ENCODE measurements around the gene WDR77. TPM values are rescaled to one million over a fixed set of nuclear protein-coding genes. Genes with fewer than 3 reads are reported as not detected.

The WDR77 gene
- total and polyA plus RNA-seq, 5 donors from 2014 or later = 15.7 to 36.9 (median 34.3) TPM

DNA sequence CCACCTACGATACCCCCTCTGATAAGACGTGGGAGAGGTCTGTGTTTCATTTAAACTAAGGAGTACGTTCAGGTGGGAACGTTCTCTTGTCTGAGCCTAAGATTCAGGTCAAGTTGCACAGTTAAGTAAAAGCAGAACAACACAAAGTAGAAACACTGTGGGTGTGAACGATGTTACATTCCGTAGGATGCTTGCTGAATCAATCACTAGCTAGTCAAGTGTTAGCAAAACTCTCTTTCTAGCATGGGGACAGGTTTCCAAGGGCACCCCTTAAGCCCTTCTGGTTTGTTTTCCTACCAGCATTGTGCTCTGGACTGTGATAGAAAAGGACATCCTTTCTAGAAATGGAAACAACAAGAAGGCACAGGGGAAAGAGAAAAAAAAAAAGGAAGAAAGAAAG, 38.1 kb upstream of the WDR77 start:
- no peak for DNase-seq
- H3K36me3 ChIP-seq (ENCODE audit: control insufficient read depth, insufficient read depth, low read length) = no peaks in the 10 kb centered on the region
- H3K4me3 ChIP-seq (ENCODE audit: low read depth, low read length) = no peak overlapping the region
- Mint-ChIP-seq H3K27me3 (peaks cover 4% of the 10 kb centered on the region), H3K36me3 (no peaks in the 10 kb centered on the region), H3K27ac (no peak overlapping the region), H3K4me1 (peaks cover 0 to 12% (median 2%) of the 10 kb centered on the region in 4 donors), H3K4me3 (no peak overlapping the region), H3K9me3 (no peaks in the 10 kb centered on the region)
- H3K27me3 ChIP-seq (ENCODE audit: control insufficient read depth, insufficient read depth, low read length) = no peaks in the 10 kb centered on the region
- H3K4me1 ChIP-seq (ENCODE audit: control insufficient read depth, insufficient read depth, low read length, poor library complexity, severe bottlenecking) = no peaks in the 10 kb centered on the region
- no peaks in the 10 kb centered on the region for H3K9me3 ChIP-seq (ENCODE audit: control insufficient read depth in 2 of 2, low read length in 2 of 2)
- no peak overlapping the region for H3K27ac ChIP-seq (ENCODE audit: insufficient read depth, low read length, poor library complexity, severe bottlenecking)
- ATAC-seq (ENCODE audit: low read depth in 2 of 2) = no peak

- Mint-ChIP-seq H3K4me1 (peaks cover 0 to 17% (median 3%) of the 10 kb centered on the region in 4 donors), H3K9me3 (no peaks in the 10 kb centered on the region), H3K27me3 (peaks cover 4% of the 10 kb centered on the region), H3K27ac (no peak overlapping the region), H3K4me3 (no peak overlapping the region), H3K36me3 (no peaks in the 10 kb centered on the region)
- Histone ChIP-seq H3K27me3 (ENCODE audit: control insufficient read depth, insufficient read depth, low read length) (no peaks in the 10 kb centered on the region), H3K36me3 (ENCODE audit: control insufficient read depth, insufficient read depth, low read length) (no peaks in the 10 kb centered on the region), H3K4me3 (ENCODE audit: low read depth, low read length) (no peak overlapping the region), H3K27ac (ENCODE audit: insufficient read depth, low read length, poor library complexity, severe bottlenecking) (no peak overlapping the region), H3K9me3 (ENCODE audit: control insufficient read depth in 2 of 2, low read length in 2 of 2) (no peaks in the 10 kb centered on the region), H3K4me1 (ENCODE audit: control insufficient read depth, insufficient read depth, low read length, poor library complexity, severe bottlenecking) (no peaks in the 10 kb centered on the region)
- ATAC-seq (ENCODE audit: low read depth in 2 of 2) (no peak), DNase-seq (no peak)
Measured at GRCh38 chr1:111486431-111486830, 37.4 kb upstream of the WDR77 start.

GRCh38 chr1:111484391-111485026, 35.5 kb upstream of the WDR77 start:
- H3K4me1 ChIP-seq (ENCODE audit: control insufficient read depth, insufficient read depth, low read length, poor library complexity, severe bottlenecking) = no peaks in the 10 kb centered on the region
- H3K9me3 ChIP-seq (ENCODE audit: control insufficient read depth in 2 of 2, low read length in 2 of 2) = no peaks in the 10 kb centered on the region
- H3K27ac ChIP-seq (ENCODE audit: insufficient read depth, low read length, poor library complexity, severe bottlenecking) = no peak overlapping the region
- no peak overlapping the region for H3K4me3 Mint-ChIP-seq
- H3K4me1 Mint-ChIP-seq = peaks cover 0 to 22% (median 4%) of the 10 kb centered on the region in 4 donors
- no peaks in the 10 kb centered on the region for H3K9me3 Mint-ChIP-seq
- no peak for ATAC-seq (ENCODE audit: low read depth in 2 of 2)
- no peaks in the 10 kb centered on the region for H3K36me3 Mint-ChIP-seq
- no peaks in the 10 kb centered on the region for H3K27me3 Mint-ChIP-seq
- peak overlapping the region in 2 of 3 donors; percentile 38 to 55 for H3K27ac Mint-ChIP-seq
- no peak overlapping the region for H3K4me3 ChIP-seq (ENCODE audit: low read depth, low read length)
- no peaks in the 10 kb centered on the region for H3K27me3 ChIP-seq (ENCODE audit: control insufficient read depth, insufficient read depth, low read length)
- H3K36me3 ChIP-seq (ENCODE audit: control insufficient read depth, insufficient read depth, low read length) = no peaks in the 10 kb centered on the region
- DNase-seq = no peak

DNA sequence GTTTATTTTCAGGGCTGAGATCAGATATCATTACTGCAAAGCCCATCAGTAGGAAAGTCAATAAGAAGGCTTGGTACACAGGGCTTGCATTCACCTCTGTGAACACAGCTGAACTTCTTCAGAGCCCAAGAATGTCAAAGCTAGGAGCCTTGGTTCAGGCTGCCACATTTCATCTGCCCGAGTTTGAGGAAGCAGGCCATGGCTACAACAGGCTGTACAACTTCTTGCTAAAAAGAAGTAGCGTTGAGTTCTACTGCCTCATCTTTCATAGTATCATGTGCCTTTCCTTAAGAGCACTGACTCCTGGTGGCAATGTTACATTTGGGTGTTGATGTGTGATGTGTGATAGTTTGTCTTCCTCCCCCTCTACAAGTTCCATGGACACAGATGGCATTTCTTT, 34.8 kb upstream of the WDR77 start:
- H3K36me3 Mint-ChIP-seq = no peaks in the 10 kb centered on the region
- H3K4me3 Mint-ChIP-seq = no peak overlapping the region

DNA sequence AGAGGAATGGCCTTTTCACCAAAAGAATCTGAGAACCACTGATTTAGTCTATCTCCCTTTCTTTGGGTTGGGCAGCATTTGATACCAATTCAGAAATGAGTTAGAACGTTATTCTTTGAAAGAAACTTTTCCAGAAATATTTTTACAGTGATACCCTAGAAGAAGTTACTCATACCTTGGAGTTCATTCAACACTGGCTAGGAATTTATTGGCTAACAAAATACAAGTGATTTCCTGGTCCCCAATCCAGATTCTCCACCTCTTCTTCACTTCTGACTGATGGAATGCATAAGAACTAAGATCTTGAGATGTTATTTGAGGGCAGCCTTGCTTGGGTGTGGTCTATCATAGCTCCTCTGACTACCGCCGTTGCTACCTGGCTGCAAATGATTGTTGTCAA, 34.1 kb upstream of the WDR77 start:
- no peak overlapping the region for H3K27ac ChIP-seq (ENCODE audit: insufficient read depth, low read length, poor library complexity, severe bottlenecking)
- H3K27ac Mint-ChIP-seq = peak overlapping the region in 1 of 3 donors; percentile 47

More for the DNA sequence above, 34.8 kb upstream of the WDR77 start:
- Histone ChIP-seq H3K27ac (ENCODE audit: insufficient read depth, low read length, poor library complexity, severe bottlenecking) (no peak overlapping the region), H3K27me3 (ENCODE audit: control insufficient read depth, insufficient read depth, low read length) (no peaks in the 10 kb centered on the region), H3K4me1 (ENCODE audit: control insufficient read depth, insufficient read depth, low read length, poor library complexity, severe bottlenecking) (no peaks in the 10 kb centered on the region), H3K9me3 (ENCODE audit: control insufficient read depth in 2 of 2, low read length in 2 of 2) (no peaks in the 10 kb centered on the region), H3K36me3 (ENCODE audit: control insufficient read depth, insufficient read depth, low read length) (no peaks in the 10 kb centered on the region), H3K4me3 (ENCODE audit: low read depth, low read length) (no peak overlapping the region)
- Mint-ChIP-seq H3K4me1 (peaks cover 0 to 22% (median 4%) of the 10 kb centered on the region in 4 donors), H3K27me3 (no peaks in the 10 kb centered on the region), H3K27ac (no peak overlapping the region), H3K9me3 (no peaks in the 10 kb centered on the region)
- no peak for DNase-seq
- ATAC-seq (ENCODE audit: low read depth in 2 of 2) = no peak

DNA sequence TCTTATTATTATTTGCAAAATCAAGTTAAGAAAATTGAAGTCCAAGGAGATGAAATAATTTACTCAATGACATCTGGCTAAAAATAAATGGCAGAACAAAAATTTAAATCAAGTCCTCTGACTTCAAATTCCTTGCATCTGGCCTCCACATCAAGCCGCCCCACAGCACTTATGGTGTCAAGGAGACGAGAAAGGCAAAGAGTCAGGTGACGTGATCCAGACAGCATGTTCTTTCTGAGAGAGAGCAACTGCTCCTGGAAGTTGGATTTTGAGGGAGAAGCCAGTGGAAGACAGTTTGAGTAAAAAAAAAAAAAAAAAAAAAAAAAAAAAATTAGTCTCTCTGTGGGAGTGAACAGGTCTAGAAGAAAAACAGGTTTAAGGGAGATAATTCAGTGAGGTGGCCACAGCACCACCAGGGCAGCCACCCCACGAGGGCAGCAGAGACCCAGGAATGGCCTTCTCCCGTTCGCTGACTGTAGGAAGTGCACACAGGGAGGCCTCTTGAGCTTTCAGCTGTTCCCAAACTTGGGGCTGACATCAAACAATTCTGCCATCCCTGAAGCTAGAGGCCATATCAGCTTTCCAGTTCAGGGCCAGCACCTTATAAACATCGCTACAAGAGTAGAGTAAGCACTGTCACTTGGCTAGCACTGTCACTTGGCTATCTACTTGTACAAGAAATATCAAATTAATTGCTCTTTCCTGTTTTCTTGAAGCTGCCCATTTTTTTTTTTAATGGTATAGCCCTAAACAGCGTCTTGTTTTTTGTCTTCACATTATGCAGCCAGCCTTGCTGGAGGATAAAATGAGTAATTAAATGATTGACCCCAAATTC, 32.5 kb upstream of the WDR77 start:
- no peak overlapping the region for H3K4me3 ChIP-seq (ENCODE audit: low read depth, low read length)
- peaks cover 0 to 2% (median 0%) of the 10 kb centered on the region in 7 donors for H3K9me3 Mint-ChIP-seq
- no peaks in the 10 kb centered on the region for H3K9me3 ChIP-seq (ENCODE audit: control insufficient read depth in 2 of 2, low read length in 2 of 2)
- peaks cover 16% of the 10 kb centered on the region for H3K36me3 Mint-ChIP-seq
- H3K36me3 ChIP-seq (ENCODE audit: control insufficient read depth, insufficient read depth, low read length) = no peaks in the 10 kb centered on the region
- no peak overlapping the region for H3K27ac ChIP-seq (ENCODE audit: insufficient read depth, low read length, poor library complexity, severe bottlenecking)
- ATAC-seq (ENCODE audit: low read depth in 2 of 2) = peak; percentile 56 to 60
- no peaks in the 10 kb centered on the region for H3K27me3 Mint-ChIP-seq
- H3K4me1 ChIP-seq (ENCODE audit: control insufficient read depth, insufficient read depth, low read length, poor library complexity, severe bottlenecking) = peaks cover 20% of the 10 kb centered on the region
- H3K4me1 Mint-ChIP-seq = peaks cover 10 to 45% (median 20%) of the 10 kb centered on the region in 4 donors
- H3K4me3 Mint-ChIP-seq = no peak overlapping the region
- H3K27me3 ChIP-seq (ENCODE audit: control insufficient read depth, insufficient read depth, low read length) = no peaks in the 10 kb centered on the region
- no peak overlapping the region for H3K27ac Mint-ChIP-seq
- peak; percentile 23 to 63 (median 40) for DNase-seq

More for the DNA sequence above, 34.1 kb upstream of the WDR77 start:
- H3K4me1 Mint-ChIP-seq = peaks cover under 1 to 29% (median 8%) of the 10 kb centered on the region in 4 donors
- peaks cover 7% of the 10 kb centered on the region for H3K36me3 Mint-ChIP-seq
- H3K27me3 Mint-ChIP-seq = no peaks in the 10 kb centered on the region
- H3K4me3 Mint-ChIP-seq = no peak overlapping the region
- no peak for DNase-seq
- no peak overlapping the region for H3K4me3 ChIP-seq (ENCODE audit: low read depth, low read length)
- H3K9me3 Mint-ChIP-seq = no peaks in the 10 kb centered on the region
- no peaks in the 10 kb centered on the region for H3K27me3 ChIP-seq (ENCODE audit: control insufficient read depth, insufficient read depth, low read length)
- peaks cover 4% of the 10 kb centered on the region for H3K4me1 ChIP-seq (ENCODE audit: control insufficient read depth, insufficient read depth, low read length, poor library complexity, severe bottlenecking)
- no peaks in the 10 kb centered on the region for H3K36me3 ChIP-seq (ENCODE audit: control insufficient read depth, insufficient read depth, low read length)
- no peak for ATAC-seq (ENCODE audit: low read depth in 2 of 2)
- H3K9me3 ChIP-seq (ENCODE audit: control insufficient read depth in 2 of 2, low read length in 2 of 2) = no peaks in the 10 kb centered on the region

GRCh38 chr1:111480674-111481073, 31.6 kb upstream of the WDR77 start:
- Mint-ChIP-seq H3K4me3 (no peak overlapping the region), H3K27me3 (no peaks in the 10 kb centered on the region), H3K4me1 (peaks cover 10 to 54% (median 29%) of the 10 kb centered on the region in 4 donors), H3K27ac (no peak overlapping the region), H3K36me3 (peaks cover 16% of the 10 kb centered on the region), H3K9me3 (peaks cover 0 to 2% (median 0%) of the 10 kb centered on the region in 7 donors)
- Histone ChIP-seq H3K4me1 (ENCODE audit: control insufficient read depth, insufficient read depth, low read length, poor library complexity, severe bottlenecking) (peaks cover 29% of the 10 kb centered on the region), H3K27me3 (ENCODE audit: control insufficient read depth, insufficient read depth, low read length) (no peaks in the 10 kb centered on the region), H3K4me3 (ENCODE audit: low read depth, low read length) (no peak overlapping the region), H3K9me3 (ENCODE audit: control insufficient read depth in 2 of 2, low read length in 2 of 2) (no peaks in the 10 kb centered on the region), H3K36me3 (ENCODE audit: control insufficient read depth, insufficient read depth, low read length) (no peaks in the 10 kb centered on the region), H3K27ac (ENCODE audit: insufficient read depth, low read length, poor library complexity, severe bottlenecking) (no peak overlapping the region)
- DNase-seq (no peak), ATAC-seq (ENCODE audit: low read depth in 2 of 2) (no peak)
